ENCODE measurements around the gene PPP2R2B. TPM values are rescaled to one million over a fixed set of nuclear protein-coding genes. Genes with fewer than 3 reads are reported as not detected.
"Not testable (repeated sequence)": the region's sequence is repeated elsewhere in the genome, so short reads cannot be mapped to it uniquely, and the experiment has no call there.

Gene PPP2R2B
- polyA plus RNA-seq, 1 donor from 2014 or later: 0.14 TPM

DNA sequence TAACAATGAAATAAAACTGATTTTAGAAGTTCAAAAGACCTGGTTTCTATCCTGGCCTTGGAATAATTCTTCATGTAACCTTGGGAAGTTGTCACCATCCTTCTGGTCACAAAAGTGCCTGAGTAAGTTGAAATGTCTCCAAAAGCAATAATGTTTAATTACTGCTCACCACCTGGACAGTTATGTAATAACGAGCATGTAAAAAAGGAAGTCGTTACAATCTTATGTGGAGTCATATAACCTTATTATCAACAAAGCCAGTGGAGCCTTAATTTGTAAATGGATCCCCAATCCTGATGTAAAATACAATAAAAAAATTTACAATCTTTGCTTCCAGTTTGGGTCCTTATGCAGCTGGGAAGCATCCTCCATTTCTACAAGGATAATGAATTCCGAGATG, 298.3 kb downstream of the PPP2R2B start:
- Mint-ChIP-seq H3K4me1 (no peaks in the 10 kb centered on the region), H3K27me3 (peaks cover 4% of the 10 kb centered on the region), H3K27ac (no peak overlapping the region), H3K36me3 (no peaks in the 10 kb centered on the region), H3K9me3 (peaks cover 3 to 12% (median 3%) of the 10 kb centered on the region in 3 donors), H3K4me3 (no peak overlapping the region)

DNA sequence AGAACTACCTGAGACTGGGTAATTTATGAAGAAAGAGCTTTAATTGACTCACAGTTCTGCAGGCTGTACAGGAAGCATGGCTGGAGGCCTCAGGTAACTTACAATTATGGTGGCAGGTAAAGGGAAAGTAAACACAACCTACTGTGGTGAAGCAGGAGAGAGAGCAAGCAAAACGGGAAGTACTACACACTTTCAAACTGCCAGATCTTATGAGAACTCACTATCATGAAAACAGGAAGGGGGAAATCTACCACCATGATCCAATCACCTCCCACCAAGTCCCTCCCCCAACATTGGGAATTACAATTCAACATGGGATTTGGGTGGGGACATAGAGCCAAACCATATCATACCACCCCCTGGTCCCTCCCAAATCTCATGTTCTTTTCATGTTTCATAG, 303.8 kb downstream of the PPP2R2B start:
- H3K9me3 Mint-ChIP-seq: peaks cover 4 to 20% (median 13%) of the 10 kb centered on the region in 3 donors
- peaks cover 6% of the 10 kb centered on the region for H3K27me3 Mint-ChIP-seq
- H3K4me3 Mint-ChIP-seq: peak overlapping the region in 1 of 4 donors; percentile 72
- H3K27ac Mint-ChIP-seq: no peak overlapping the region
- H3K4me1 Mint-ChIP-seq: no peaks in the 10 kb centered on the region
- no peaks in the 10 kb centered on the region for H3K36me3 Mint-ChIP-seq

DNA sequence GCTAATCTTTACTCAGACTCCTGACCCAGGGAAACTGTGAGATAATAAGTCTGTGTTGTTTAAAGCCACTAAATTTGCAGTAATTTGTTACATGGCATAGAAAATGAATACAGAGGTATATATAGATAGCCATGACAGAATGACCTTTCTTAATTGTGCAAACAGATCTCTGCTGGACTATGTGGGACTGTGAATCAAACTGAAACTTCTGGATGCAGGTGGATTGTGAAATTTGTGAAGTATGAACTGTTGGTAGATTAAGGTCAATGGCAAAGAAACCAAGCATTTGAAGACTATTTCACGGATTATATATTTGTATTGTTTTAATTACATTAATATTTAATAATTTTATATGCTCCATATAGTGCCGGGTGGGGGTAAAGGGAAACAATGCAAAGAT, 310.4 kb downstream of the PPP2R2B start:
- Mint-ChIP-seq H3K9me3 (peaks cover 0 to 3% (median 0%) of the 10 kb centered on the region in 3 donors), H3K36me3 (no peaks in the 10 kb centered on the region), H3K27ac (no peak overlapping the region), H3K4me1 (peaks cover 0 to 3% (median 0%) of the 10 kb centered on the region in 3 donors), H3K27me3 (peaks cover 6% of the 10 kb centered on the region), H3K4me3 (no peak overlapping the region)

DNA sequence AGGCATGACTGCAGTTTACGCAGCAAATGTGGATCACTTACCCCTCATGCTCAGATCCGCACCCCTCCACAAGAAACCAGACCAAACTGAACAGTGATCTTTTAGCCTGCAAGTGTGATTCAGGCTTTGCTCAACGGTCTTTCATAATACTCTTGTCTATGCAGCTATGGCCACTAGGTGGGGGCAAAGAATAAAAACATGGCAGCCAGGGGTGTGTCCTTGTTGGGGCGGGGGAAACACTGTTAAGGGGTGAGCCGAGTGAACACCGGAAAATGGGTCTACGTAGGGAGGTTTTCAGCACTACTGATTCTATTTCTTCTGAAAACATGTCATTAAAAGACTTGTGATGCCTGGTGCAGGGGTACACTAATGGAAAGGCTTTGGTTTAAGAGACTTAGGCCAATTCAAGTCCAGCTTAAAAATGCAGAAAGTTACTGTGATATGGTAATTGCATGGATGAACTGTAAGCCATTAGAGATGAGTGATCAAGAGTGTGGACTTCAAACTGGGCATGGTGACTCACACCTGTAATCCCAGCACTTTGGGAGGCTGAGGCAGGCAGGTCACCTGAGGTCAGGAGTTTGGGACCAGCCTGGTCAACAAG, 312.7 kb downstream of the PPP2R2B start:
- no peaks in the 10 kb centered on the region for H3K9me3 Mint-ChIP-seq
- no peak overlapping the region for H3K4me3 Mint-ChIP-seq
- H3K27me3 Mint-ChIP-seq: no peaks in the 10 kb centered on the region
- peaks cover 0 to 3% (median 0%) of the 10 kb centered on the region in 3 donors for H3K4me1 Mint-ChIP-seq
- no peaks in the 10 kb centered on the region for H3K36me3 Mint-ChIP-seq
- no peak overlapping the region for H3K27ac Mint-ChIP-seq

DNA sequence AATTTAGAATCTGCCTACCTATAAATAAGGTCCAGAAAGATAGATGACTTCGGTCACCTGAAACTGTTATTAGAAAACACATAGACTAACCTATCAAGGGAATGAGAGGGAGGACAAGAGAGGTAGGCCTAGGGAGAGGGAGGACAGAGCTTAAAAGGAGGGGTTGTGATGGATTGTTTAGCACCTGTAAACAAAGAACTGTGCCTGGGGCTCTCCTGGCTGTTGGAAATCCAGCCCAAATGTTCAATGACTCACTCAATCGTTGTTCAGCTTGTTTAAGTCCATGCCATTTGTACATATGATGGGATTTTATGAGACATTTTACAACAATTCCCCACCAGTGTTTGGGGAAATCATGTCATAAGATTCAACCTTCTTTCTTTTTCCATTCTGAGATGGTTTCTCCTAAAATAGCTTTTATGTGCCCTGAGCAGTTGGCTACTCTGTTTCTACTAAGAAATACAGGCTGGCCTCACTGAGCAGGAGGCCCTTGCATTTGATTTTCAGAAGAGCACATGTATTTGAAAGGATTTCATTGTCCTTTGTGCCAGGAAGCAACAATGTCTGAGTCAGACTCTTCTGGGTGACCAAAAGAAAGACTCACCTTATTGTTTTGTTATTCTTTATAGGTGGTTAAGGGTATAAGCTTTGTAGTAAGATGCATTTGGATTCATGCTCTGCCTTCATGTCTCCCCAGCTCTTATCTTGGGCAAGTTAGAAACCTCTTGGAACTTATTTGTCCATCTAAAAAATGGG, 314.4 kb downstream of the PPP2R2B start:
- no peak overlapping the region for H3K4me3 Mint-ChIP-seq
- H3K36me3 Mint-ChIP-seq: no peaks in the 10 kb centered on the region
- no peaks in the 10 kb centered on the region for H3K9me3 Mint-ChIP-seq
- H3K4me1 Mint-ChIP-seq: peaks cover 0 to 3% (median 0%) of the 10 kb centered on the region in 3 donors
- no peaks in the 10 kb centered on the region for H3K27me3 Mint-ChIP-seq
- no peak overlapping the region for H3K27ac Mint-ChIP-seq

DNA sequence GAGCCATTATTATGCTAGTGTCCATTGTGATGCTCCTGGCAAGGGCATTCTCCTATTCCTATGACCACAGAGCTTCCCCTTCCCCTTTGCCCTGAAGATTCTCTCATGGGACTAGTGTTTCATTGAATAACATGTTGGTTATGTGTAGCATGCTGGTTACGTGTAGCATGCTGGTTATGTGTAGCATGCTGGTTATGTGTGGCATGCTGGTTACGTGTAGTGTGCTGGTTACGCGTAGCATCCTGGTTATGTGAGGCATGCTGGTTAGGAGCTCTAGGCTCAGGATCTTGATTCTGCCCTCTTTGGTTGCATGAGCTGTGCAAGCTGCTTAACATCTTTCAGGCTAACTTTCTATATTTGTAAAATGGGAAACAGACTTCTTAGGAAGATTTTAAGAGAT, 316.1 kb downstream of the PPP2R2B start:
- H3K4me1 Mint-ChIP-seq: peaks cover 0 to 3% (median 0%) of the 10 kb centered on the region in 3 donors
- H3K27me3 Mint-ChIP-seq: no peaks in the 10 kb centered on the region
- H3K9me3 Mint-ChIP-seq: peaks cover 0 to 2% (median 0%) of the 10 kb centered on the region in 3 donors
- H3K27ac Mint-ChIP-seq: no peak overlapping the region
- no peak overlapping the region for H3K4me3 Mint-ChIP-seq
- peaks cover 2% of the 10 kb centered on the region for H3K36me3 Mint-ChIP-seq

DNA sequence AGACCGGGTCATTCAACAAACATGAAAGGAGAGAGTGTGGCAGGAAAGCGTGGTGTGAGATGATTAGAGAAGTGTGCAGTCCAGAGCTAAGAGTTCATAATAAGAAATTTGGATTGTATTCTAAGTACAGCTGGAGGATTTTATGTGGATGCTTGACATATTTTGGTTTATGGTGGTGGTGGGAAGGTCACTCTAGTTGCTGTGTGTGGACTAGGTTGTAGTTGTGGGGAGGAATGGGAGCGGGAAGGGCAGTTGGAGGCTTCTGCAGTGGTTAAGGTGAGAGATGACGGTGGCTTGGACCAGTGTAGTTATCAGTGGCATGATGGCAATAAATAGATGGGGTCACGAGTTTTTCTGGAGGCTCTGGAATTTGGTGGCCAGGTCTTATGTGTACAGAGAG, 316.8 kb downstream of the PPP2R2B start:
- no peak overlapping the region for H3K27ac Mint-ChIP-seq
- H3K9me3 Mint-ChIP-seq: peaks cover 0 to 2% (median 0%) of the 10 kb centered on the region in 3 donors
- H3K4me3 Mint-ChIP-seq: no peak overlapping the region
- H3K4me1 Mint-ChIP-seq: peaks cover 0 to 3% (median 0%) of the 10 kb centered on the region in 3 donors
- H3K27me3 Mint-ChIP-seq: no peaks in the 10 kb centered on the region
- H3K36me3 Mint-ChIP-seq: peaks cover 2% of the 10 kb centered on the region

DNA sequence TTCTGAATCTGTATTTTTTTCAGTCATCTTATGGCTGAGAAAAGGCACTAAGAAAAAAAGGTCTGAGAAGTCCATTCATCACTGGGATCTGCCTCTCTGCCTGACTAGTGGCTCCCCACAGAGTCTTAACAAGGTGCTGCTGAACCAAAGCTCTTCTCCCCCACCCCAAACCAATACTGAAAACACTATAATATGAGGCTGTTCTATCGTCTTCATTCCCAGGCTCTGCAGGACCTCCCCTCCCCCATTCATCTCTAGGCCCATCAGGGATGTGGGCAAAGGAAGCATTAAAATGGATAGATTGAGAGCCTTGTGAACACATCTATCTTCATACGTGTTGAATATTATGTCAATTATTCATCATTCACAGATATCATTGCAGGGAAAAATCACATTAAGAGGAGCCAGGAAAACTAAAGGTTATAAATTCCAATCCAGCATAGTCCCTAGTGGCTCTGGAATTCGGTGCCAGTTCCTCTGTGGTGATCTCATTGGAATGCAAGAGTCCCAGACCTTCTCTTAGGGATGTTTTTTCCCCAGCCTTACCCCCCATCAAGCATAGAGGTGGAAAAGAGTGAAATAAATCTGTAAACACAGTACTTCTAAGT, 318.2 kb downstream of the PPP2R2B start:
- Mint-ChIP-seq H3K27ac (peak overlapping the region in 1 of 3 donors; percentile 1), H3K4me1 (no peaks in the 10 kb centered on the region), H3K27me3 (peaks cover 4% of the 10 kb centered on the region), H3K36me3 (peaks cover 2% of the 10 kb centered on the region), H3K9me3 (peaks cover 0 to 7% (median 0%) of the 10 kb centered on the region in 3 donors), H3K4me3 (no peak overlapping the region)

DNA sequence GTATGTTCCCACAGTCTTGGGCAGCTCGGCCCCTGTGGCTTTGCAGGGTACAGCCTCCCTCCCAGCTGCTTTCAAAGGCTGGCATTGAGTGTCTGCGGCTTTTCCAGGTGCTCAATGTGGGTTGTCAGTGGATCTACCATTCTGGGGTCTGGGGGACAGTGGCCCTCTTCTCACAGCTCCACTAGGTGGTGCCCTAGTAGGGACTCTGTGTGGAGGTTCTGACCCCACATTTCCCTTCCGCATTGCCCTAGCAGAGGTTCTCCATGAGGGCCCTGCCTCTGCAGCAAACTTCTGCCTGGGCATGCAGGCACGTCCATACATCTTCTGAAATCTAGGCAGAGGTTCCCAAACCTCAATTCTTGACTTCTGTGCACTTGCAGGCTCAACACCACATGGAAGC, 321.7 kb downstream of the PPP2R2B start:
- H3K27ac Mint-ChIP-seq, H3K9me3 Mint-ChIP-seq, H3K36me3 Mint-ChIP-seq, H3K4me1 Mint-ChIP-seq, H3K4me3 Mint-ChIP-seq, H3K27me3 Mint-ChIP-seq: not testable (repeated sequence)

DNA sequence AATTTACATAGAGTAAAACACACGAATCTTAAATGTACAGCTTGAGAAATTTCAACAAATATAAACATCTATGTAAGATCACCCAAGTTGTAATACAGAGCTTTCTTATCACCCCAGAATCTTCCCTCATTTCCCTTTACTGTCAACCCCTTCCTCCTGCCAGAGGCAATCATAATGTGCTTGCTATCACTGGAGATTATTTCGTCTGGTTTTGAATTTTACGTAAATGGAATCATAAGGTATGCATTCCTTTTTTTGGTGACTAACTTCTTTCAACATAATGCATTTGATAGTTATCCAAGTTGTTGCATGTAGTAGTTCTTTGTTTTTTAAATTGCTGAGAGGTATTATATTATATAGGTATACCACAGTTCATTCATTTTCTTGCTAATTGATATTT, 325.1 kb downstream of the PPP2R2B start:
- Mint-ChIP-seq H3K9me3 (peaks cover 0 to 7% (median 0%) of the 10 kb centered on the region in 3 donors), H3K36me3 (peaks cover 2% of the 10 kb centered on the region), H3K27me3 (peaks cover 4% of the 10 kb centered on the region), H3K27ac (no peak overlapping the region), H3K4me1 (no peaks in the 10 kb centered on the region), H3K4me3 (no peak overlapping the region)

DNA sequence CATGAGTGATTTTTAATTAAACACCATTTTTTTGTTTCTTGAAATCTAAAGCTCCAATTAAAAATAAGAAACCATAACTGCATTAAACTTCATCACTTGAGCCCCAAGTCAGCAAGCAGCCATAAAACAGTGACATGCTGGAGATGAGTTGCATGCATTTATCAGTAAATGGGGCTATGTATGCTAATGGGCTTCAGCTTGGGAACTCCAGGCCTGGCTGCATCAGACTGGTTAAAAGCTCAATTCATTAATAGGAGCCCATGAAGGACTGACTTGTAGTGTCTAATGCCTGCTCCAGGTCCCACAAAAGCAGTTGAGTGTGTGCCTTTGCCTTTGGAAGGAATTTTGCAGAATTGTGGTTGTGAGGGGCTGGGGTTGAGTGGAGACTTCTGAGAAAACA, 328.9 kb downstream of the PPP2R2B start:
- Mint-ChIP-seq H3K4me1 (no peaks in the 10 kb centered on the region), H3K27ac (no peak overlapping the region), H3K9me3 (no peaks in the 10 kb centered on the region), H3K27me3 (no peaks in the 10 kb centered on the region), H3K36me3 (no peaks in the 10 kb centered on the region), H3K4me3 (no peak overlapping the region)

DNA sequence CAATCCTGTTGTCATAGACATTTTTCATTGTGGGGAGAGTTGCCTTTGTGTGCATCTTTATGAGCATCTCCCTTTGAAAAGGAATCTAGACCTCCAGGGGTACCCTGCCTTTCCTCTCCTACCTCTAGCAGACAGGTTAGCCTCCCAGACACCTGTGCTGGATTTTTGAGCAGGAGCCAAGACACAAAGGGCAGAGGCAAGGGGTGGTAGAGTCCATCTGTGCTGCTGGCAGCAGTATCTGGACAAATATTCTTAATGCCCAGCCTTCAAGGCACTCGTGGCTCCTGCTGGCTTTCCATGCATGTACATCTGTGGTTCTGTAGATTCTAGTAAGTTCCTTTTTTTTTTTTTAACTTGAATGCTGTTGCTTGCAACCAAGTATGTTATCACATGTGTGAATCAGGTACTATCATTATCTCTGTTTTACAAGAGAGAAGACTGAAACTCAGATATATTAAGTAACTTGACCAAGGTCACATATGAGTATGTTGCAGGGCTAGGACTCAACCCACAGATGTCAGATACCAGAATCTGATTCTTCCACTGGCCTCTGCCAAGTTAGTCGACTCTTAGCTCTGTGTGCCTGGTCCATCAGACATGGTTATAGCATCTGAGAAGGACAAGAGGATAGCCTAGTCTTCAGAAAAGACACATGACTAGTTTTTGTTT, 329.6 kb downstream of the PPP2R2B start:
- H3K9me3 Mint-ChIP-seq: no peaks in the 10 kb centered on the region
- H3K27me3 Mint-ChIP-seq: no peaks in the 10 kb centered on the region
- no peaks in the 10 kb centered on the region for H3K36me3 Mint-ChIP-seq
- no peaks in the 10 kb centered on the region for H3K4me1 Mint-ChIP-seq
- H3K27ac Mint-ChIP-seq: no peak overlapping the region
- no peak overlapping the region for H3K4me3 Mint-ChIP-seq

DNA sequence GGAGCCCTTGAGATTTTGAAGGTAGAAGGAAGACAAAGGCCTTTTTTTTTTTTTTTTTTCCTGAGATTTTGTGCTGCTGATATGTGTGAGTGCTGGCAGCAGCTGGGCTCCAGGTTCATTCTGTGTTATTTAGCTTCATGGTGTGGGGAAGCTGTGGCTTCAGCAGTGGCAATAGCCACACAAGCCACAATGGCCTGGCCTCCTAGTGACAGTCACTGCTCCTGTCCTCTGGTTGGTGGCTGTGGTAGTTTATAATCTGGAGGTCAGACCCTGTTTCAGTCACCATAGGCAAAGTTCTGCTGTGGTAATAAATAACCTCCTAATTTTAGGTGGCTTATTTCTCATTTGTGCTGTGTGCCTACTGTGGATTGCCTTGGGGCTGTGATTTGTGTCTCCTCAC, 334.3 kb downstream of the PPP2R2B start:
- H3K4me3 Mint-ChIP-seq: no peak overlapping the region
- H3K4me1 Mint-ChIP-seq: peaks cover 0 to 2% (median 0%) of the 10 kb centered on the region in 3 donors
- H3K27me3 Mint-ChIP-seq: peaks cover 5% of the 10 kb centered on the region
- H3K36me3 Mint-ChIP-seq: no peaks in the 10 kb centered on the region
- no peaks in the 10 kb centered on the region for H3K9me3 Mint-ChIP-seq
- H3K27ac Mint-ChIP-seq: no peak overlapping the region

DNA sequence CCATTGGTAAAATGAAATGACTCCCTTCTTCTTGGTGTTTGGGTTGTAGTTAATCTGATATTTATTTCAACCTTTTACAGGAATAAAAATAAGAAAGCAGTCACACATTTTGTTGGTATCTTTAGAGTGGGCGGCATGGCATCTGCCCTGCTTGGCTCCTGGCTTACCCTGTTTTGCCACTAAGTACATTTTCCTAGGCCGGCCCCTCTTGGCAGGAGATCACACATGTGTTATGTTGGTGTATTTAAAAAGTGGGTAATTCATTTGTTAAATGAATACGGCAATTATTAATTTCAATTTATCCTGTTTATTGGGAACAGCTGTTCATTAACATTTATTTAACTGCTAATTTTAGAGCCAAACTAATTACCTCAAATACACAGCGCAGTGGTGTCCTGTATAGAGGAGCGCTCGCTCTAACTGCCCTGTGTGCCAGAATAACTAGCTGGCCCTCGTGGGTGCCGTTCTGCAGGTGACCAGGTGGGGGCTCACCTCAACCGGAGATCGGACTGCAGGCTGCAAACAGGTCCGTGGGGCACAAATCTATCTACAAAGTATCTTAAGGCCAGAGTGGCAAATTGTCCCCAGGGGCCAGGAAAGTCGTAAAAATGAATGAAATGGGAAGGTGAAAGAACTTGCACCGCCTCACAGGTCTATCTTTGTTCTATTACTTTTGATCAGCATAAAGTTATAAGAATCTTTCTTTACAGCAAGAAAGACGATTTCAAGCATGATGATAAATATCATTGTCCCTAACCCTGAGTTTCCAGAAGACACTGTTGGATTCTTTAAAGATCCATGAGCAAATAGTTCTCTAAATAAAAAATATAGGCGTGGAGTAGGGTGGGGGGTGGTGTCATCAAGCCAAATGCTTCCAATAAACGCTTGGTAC, 336.4 kb downstream of the PPP2R2B start:
- H3K27me3 Mint-ChIP-seq: peaks cover 5% of the 10 kb centered on the region
- no peak overlapping the region for H3K27ac Mint-ChIP-seq
- no peaks in the 10 kb centered on the region for H3K9me3 Mint-ChIP-seq
- H3K4me1 Mint-ChIP-seq: peaks cover 0 to 2% (median 0%) of the 10 kb centered on the region in 3 donors
- H3K36me3 Mint-ChIP-seq: no peaks in the 10 kb centered on the region
- no peak overlapping the region for H3K4me3 Mint-ChIP-seq

Data from IgD-negative memory B cell (primary cell).